HG03139 (cell line): ENCODE results near the gene CWC22.
"Not testable (repeated sequence)": the region's sequence is repeated elsewhere in the genome, so short reads cannot be mapped to it uniquely, and the experiment has no call there.

ENCODE experiments used
- ATAC-seq: cut with Tn5 transposase; IDR thresholded peaks from one replicate; pipeline ENCODE4 v1.9.1; 2021; ENCODE audit not compliant: unreplicated experiment

Gene CWC22

GRCh38 chr2:179952658-179953057 lies 54.4 kb downstream of the CWC22 start:
- ATAC-seq, result no peak

GRCh38 chr2:179951680-179952079 lies 55.4 kb downstream of the CWC22 start:
- ATAC-seq, result peak; percentile 63

- no peak for ATAC-seq
These were observed 56.7 kb downstream of the CWC22 start for GRCh38 chr2:179950391-179950790.

GRCh38 chr2:179949438-179949837 lies 57.7 kb downstream of the CWC22 start:
- ATAC-seq, result no peak

- ATAC-seq, result no peak
These were observed 59.0 kb downstream of the CWC22 start for GRCh38 chr2:179948058-179948457.

GRCh38 chr2:179946810-179947615 lies 60.1 kb downstream of the CWC22 start:
- ATAC-seq, result no peak

- ATAC-seq, result no peak
These were observed 60.8 kb downstream of the CWC22 start for GRCh38 chr2:179946346-179946745.

- no peak for ATAC-seq
These were observed 67.8 kb downstream of the CWC22 start for GRCh38 chr2:179939259-179939658.

- ATAC-seq, result no peak
These were observed 69.1 kb downstream of the CWC22 start for GRCh38 chr2:179938026-179938425.

GRCh38 chr2:179936654-179937053 lies 70.4 kb downstream of the CWC22 start:
- ATAC-seq, result no peak

GRCh38 chr2:179936141-179936540 lies 71.0 kb downstream of the CWC22 start:
- ATAC-seq, result no peak

GRCh38 chr2:179932786-179933185 lies 74.3 kb downstream of the CWC22 start:
- no peak for ATAC-seq

GRCh38 chr2:179931502-179931901 lies 75.6 kb downstream of the CWC22 start:
- no peak for ATAC-seq

GRCh38 chr2:179929997-179930396 lies 77.1 kb downstream of the CWC22 start:
- ATAC-seq, result not testable (repeated sequence)

GRCh38 chr2:179927041-179927440 lies 80.1 kb downstream of the CWC22 start:
- no peak for ATAC-seq

GRCh38 chr2:179925713-179926112 lies 81.4 kb downstream of the CWC22 start:
- no peak for ATAC-seq

- ATAC-seq, result no peak
These were observed 89.8 kb downstream of the CWC22 start for GRCh38 chr2:179917272-179917671.

- ATAC-seq, result no peak
These were observed 91.6 kb downstream of the CWC22 start for GRCh38 chr2:179915395-179915992.

GRCh38 chr2:179913809-179914208 lies 93.3 kb downstream of the CWC22 start:
- no peak for ATAC-seq

GRCh38 chr2:179911569-179911968 lies 95.5 kb downstream of the CWC22 start:
- no peak for ATAC-seq

GRCh38 chr2:179910735-179911113 lies 96.4 kb downstream of the CWC22 start:
- ATAC-seq, result no peak

GRCh38 chr2:179909845-179910734 lies 97.0 kb downstream of the CWC22 start:
- ATAC-seq, result no peak
